ENCODE data around the gene RRAS2.

GRCh38 chr11:14347991-14348390 lies 11.0 kb downstream of the RRAS2 start:
- no peak for TF ChIP-seq CTCF (IDR thresholded peaks at IDR 0.05; ENCODE audit: poor library complexity)
- TF ChIP-seq EZH2phosphoT487 (IDR thresholded peaks at IDR 0.05; ENCODE audit: low read depth, severe bottlenecking, unreplicated experiment) = no peak

All from hepatocyte (in vitro differentiated cells).